CD4-positive, alpha-beta T cell treated with Interferon alpha-2 for 1 hour (primary cell): ENCODE measurements around the gene NAALAD2.
"Not testable (repeated sequence)": the region's sequence is repeated elsewhere in the genome, so short reads cannot be mapped to it uniquely, and the experiment has no call there.

ENCODE experiments used
- DNase-seq, 2 donors: peaks; one replicate each; pipeline ENCODE4 v3.0.0-alpha.2; 2020 to 2022

The NAALAD2 gene

GRCh38 chr11:90192869-90193582 is 58.6 kb downstream of the NAALAD2 start:
- DNase-seq = no peak

DNA sequence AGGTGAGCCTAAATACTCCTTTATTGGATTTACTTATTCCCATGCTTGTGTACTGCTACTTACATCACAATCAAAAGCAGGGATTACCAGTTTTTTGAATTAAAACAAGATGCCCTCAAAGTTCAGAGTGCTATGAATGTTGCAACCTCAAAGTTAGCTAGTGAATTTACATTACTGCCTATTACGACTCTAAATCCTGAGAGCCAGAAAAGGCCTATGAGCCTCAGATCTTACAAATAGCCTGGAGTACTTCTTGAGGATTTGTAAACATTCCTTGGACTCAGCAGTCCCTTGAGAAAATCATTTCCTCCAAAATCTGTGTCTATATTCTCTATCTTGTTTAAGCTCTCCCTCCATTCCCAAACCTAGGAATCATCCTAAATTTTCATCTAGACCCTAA is 62.9 kb downstream of the NAALAD2 start:
- no peak for DNase-seq

DNA sequence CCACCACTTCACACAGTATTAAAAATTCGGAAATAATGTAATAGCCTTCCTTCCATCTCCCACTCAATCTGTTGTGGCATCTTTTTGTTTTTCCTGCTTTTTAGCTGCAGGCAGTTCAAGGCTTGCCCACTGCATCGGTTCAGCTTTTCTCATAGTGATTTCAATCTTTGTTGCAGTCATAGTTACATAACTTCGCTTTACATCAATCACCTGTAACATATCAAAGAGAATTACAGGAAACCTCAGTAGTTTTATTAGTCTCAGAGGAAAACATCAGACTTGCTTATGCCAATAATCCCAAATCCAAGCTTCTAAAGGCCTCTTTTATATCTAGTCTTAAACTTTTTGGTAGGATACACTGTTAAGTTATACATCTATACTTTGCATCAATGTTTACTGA is 67.9 kb downstream of the NAALAD2 start:
- no peak for DNase-seq

GRCh38 chr11:90204407-90204806 is 69.9 kb downstream of the NAALAD2 start:
- no peak for DNase-seq

GRCh38 chr11:90204832-90205646 is 70.6 kb downstream of the NAALAD2 start:
- peak; percentile 19 to 68 for DNase-seq

- DNase-seq = not testable (repeated sequence)
These were observed 73.5 kb downstream of the NAALAD2 start for GRCh38 chr11:90207992-90208391.

GRCh38 chr11:90208857-90209256 is 74.4 kb downstream of the NAALAD2 start:
- no peak for DNase-seq

- DNase-seq = no peak
These were observed 78.9 kb downstream of the NAALAD2 start for GRCh38 chr11:90213322-90213721.

GRCh38 chr11:90216611-90217010 is 82.1 kb downstream of the NAALAD2 start:
- no peak for DNase-seq

DNA sequence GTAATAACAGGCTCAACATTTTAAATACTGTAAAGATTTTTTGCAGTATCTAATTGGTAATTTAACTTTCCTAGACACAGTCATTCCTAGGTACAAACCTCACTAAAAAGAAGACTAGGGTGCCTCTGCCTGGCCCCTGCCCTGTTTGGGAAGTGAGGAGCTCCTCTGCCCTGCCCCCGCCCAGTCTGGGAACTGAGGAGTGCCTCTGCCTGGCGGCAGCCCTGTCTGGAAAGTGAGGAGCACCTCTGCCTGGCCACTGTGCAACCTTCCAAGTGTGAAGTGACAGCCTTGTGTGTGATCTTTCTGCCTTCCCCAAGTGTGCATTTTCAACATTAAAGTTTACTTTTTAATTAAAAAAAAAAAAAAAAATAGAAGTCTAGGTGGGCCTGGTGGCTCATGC is 84.1 kb downstream of the NAALAD2 start:
- no peak for DNase-seq

DNA sequence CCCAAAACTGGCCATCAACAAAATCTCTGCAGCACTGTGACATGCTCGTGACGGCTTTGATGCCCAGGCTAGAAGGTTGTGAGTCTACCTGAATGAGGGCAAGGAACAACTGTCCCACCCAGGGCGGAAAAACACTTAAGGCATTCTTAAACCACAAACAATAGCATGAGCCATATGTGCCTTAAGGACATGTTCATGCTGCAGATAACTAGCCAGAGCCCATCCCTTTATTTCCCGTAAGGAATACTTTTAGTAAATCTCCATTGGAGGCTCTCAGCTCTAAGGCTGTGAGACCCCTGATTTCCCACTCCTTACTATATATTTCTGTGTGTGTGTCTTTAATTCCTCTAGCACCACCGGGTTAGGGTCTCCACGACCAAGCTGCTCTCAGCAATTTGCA is 85.0 kb downstream of the NAALAD2 start:
- no peak for DNase-seq

- no peak for DNase-seq
These were observed 85.9 kb downstream of the NAALAD2 start for GRCh38 chr11:90220391-90220790.

- DNase-seq = peak in 1 of 2 donors; percentile 40
These were observed 87.5 kb downstream of the NAALAD2 start for GRCh38 chr11:90221803-90222458.

DNA sequence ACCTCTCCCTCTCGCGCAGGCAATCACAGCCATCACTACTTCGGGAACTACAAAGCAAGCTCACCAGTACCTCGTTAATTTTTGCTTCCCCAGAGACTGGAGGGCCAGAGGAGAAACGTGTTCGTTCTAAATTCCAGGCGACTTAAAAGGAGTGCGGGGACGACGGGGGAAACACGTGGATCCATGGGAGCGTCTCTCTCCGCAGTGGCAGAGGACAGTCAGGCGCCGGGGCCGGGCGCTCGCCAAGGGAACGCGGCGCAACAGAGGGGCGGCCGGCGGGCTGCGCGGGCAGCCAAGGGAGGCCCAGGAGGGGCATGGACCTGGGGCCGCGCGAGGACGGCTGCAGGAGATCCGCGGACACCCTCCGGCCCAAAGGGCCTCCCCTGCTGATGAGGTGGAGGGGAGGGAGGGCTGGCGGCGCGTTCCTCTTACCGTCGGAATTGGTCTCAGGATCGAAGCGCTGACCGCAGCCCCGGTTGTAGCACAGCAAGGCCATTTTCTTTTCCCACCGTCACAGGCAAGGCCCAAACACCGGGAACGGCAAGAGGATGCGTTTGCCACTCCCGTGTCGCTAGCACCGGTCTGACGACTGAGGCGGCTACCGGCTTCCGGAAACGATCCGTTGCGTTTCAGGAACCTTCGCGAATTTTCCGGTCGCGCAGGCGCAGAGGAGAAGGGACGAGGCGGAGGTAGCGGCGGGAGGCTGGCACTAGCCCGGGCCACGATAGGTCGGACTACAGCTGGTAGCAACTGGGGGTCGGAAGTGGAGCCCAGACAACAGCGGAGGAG is 88.2 kb downstream of the NAALAD2 start, which contains the start of gene CHORDC1:
Gene CHORDC1 (minus strand): TSS at position 591 of the 789 bp plus-strand sequence. CDS start 95 bp downstream, at position 496.
- DNase-seq = peak; percentile 92 to 95

DNA sequence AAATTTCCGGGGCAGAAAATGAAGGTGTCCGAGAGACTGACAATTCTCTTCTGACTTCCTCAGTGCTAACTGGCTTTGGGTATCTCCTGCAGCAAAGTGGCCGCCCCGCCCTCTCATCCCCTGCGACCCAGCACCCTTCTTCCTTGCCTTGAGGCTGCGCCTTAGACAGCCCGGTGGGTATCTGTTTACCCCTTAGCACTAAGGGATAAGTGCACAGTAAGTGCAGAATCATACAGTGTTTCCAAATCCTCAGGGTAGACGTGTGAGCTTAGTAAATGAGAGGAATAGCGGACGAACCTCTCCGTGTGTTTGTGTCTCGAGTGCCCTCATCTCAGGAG is 88.8 kb downstream of the NAALAD2 start:
- no peak for DNase-seq

- DNase-seq = no peak
These were observed 93.6 kb downstream of the NAALAD2 start for GRCh38 chr11:90228056-90228455.

DNA sequence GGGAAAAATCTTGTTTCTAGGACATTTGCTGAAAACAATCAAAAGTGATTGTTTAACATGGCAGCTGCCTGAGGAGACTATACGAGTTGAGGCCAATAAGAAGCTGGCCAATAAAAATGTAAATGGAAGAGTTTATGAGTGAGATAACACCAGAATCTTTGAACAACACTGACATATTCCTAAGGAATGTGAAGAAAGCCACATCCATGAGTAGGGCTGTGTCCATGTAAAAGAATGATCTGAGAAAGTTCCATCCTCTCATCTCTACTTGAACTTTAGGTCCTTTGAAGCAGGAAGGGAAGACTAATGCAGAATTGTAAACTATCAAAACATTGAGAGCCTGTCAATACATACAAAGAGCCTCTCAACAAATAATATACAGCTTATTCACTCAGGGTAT is 95.3 kb downstream of the NAALAD2 start:
- DNase-seq = no peak

GRCh38 chr11:90234977-90235376 is 100.5 kb downstream of the NAALAD2 start:
- DNase-seq = no peak

GRCh38 chr11:90235526-90235925 is 101.1 kb downstream of the NAALAD2 start:
- no peak for DNase-seq

- DNase-seq = no peak
These were observed 102.5 kb downstream of the NAALAD2 start for GRCh38 chr11:90237004-90237403.

- DNase-seq = peak in 1 of 2 donors; percentile 24
These were observed 105.6 kb downstream of the NAALAD2 start for GRCh38 chr11:90239967-90240636.

DNA sequence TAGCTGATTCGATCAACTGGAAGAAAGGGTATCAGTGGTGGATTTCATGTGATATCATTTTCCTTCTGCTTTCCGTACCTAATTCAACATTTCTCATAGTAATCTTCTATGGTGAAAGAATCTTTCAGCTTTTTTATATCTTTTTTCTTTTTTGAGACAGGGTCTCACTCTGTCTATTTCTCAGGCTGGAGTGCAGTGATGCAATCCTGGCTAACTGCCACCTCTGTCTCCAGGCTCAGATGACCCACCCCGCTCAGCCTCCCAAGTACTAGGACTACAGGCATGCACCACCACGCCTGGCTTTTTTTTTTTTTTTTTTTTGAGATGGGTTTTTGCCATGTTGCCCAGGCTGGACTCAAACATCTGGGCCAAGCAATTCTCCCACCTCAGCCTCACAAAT is 107.0 kb downstream of the NAALAD2 start:
- DNase-seq = no peak
